AG09319 (cell line): Measurements from ENCODE around the gene MDM4.

ENCODE experiments used
- DNase-seq: peaks from one replicate; pipeline ENCODE4 v3.0.0-alpha.2; 2010; ENCODE audit warnings: low read depth; ENCODE audit errors: extremely low read depth
- CTCF ChIP-seq: IDR thresholded peaks from 2 replicates; pipeline ENCODE4 v1.5.1; 2011; ENCODE audit warnings: low read depth, mild to moderate bottlenecking, inconsistent platforms, low read length, moderate library complexity

Gene MDM4

GRCh38 chr1:204575221-204576190 lies 59.3 kb downstream of the MDM4 start:
- no peak for TF ChIP-seq CTCF
- no peak for DNase-seq

GRCh38 chr1:204576422-204576821 lies 60.2 kb downstream of the MDM4 start:
- no peak for TF ChIP-seq CTCF
- DNase-seq: no peak

DNA sequence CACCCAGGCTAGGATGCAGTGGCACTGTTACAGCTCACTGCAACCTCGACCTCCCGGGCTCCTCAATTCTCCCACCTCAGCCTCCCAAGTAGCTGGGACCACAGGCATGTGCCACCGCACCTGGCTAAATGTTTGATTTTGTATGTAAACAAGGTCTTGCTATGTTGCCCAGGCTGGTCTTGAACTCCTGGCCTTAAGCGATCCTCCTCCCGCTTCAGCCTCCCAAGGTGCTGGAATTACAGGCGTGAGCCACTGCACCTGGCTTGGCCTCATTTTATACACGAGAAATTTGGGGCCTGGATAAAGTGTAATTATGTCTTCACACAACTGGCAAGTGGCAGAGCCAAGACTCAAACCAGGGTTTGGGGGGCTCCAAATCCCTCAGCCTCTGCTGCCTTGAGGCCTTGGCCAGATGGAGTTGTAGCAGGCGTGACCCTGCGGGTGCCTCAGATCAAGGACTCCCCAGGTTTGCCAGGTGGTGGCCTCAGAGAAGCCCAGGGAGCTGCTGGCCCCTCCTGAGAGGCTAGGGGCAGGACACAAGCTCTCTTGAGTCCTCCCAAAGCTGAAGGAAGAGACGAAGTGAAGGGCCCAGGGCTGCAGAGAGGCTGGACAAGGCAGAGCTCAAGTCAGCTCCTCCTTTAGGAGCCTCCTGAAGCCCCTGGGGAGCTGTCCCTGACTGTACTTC lies 61.7 kb downstream of the MDM4 start:
- DNase-seq: no peak
- no peak for TF ChIP-seq CTCF

- TF ChIP-seq CTCF: no peak
- no peak for DNase-seq
These were observed 62.9 kb downstream of the MDM4 start for GRCh38 chr1:204578867-204579664.

GRCh38 chr1:204579681-204580080 lies 63.5 kb downstream of the MDM4 start:
- no peak for TF ChIP-seq CTCF
- DNase-seq: no peak

DNA sequence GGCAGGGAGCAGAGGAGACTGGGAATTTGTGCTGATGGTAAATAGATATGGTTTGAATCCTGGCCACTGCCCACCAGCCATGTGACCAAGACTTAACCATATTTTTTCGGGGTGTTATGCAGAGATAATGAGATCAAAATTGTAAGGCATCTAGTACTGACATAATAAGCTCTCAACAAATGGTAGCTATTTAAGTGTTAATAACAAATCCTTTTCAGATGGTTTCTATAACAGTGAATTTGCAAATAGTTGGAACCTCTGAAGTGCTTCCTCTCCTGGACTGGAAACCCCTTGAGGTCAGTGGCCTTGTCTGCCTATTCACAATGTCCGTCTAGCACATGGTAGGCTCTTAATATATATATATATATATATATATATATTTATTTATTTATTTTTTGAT lies 64.7 kb downstream of the MDM4 start:
- DNase-seq: no peak
- TF ChIP-seq CTCF: no peak

DNA sequence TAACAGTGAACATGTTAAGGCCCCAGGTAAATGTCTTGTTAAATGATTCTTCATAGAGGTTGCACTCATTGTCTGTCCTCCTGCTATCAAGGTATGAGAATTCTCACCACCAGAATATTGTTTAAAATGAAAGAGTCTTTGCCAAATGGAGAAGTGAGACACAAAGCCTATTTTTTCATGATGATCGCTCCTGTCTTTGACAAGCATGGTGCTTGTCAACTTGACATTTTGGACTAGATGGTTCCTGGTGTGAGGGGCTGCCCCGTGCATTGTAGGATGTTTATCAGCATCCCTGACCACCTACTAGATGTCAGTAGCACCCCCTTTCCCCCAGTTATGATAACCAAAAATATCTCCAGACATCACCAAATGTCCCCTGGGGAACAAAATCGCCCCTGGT lies 65.6 kb downstream of the MDM4 start:
- no peak for TF ChIP-seq CTCF
- DNase-seq: no peak
